Endodermal cell (in vitro differentiated cells): ENCODE data around the gene SLC35E4. TPM values are rescaled to one million over a fixed set of nuclear protein-coding genes. Genes with fewer than 3 reads are reported as not detected.

ENCODE experiments used
- DNase-seq: peaks from one replicate; pipeline ENCODE4 v3.0.0-alpha.2; 2017
- H3K27ac ChIP-seq: 2 replicates; pipeline ENCODE4 v1.5.1; 2013; ENCODE audit warnings: mild to moderate bottlenecking, low read depth, low read length, moderate library complexity
- H3K27me3 ChIP-seq: 2 replicates; pipeline ENCODE4 v1.6.1; 2013; ENCODE audit warnings: mild to moderate bottlenecking, low read length, moderate library complexity; ENCODE audit not compliant: insufficient read depth, control insufficient read depth, poor library complexity, severe bottlenecking
- H3K36me3 ChIP-seq: 2 replicates; pipeline ENCODE4 v1.7.0; 2013; ENCODE audit warnings: mild to moderate bottlenecking, low read length, moderate library complexity; ENCODE audit not compliant: control insufficient read depth, insufficient read depth
- H3K4me1 ChIP-seq: one replicate; pipeline ENCODE4 v1.7.0; 2013; ENCODE audit warnings: low read length; ENCODE audit not compliant: control insufficient read depth, insufficient read depth
- H3K4me3 ChIP-seq: 2 replicates; pipeline ENCODE4 v1.5.1; 2013; ENCODE audit warnings: mild to moderate bottlenecking, low read length, moderate library complexity
- H3K9ac ChIP-seq: 2 replicates; pipeline ENCODE4 v1.6.1; 2013; ENCODE audit warnings: mild to moderate bottlenecking, low read length, moderate library complexity; ENCODE audit not compliant: poor library complexity, severe bottlenecking; ENCODE audit errors: extremely low read depth
- H3K9me3 ChIP-seq: 2 replicates; pipeline ENCODE4 v1.6.1; 2013; ENCODE audit warnings: mild to moderate bottlenecking, low read length, moderate library complexity; ENCODE audit not compliant: control insufficient read depth
- H3K27ac Mint-ChIP-seq: 2 replicates; pipeline ENCODE4 v1.8.0; 2020; ENCODE audit warnings: mixed read lengths
- H3K27me3 Mint-ChIP-seq: 2 replicates; pipeline ENCODE4 v1.8.0; 2021; ENCODE audit warnings: mild to moderate bottlenecking, mixed read lengths; ENCODE audit not compliant: insufficient read depth
- H3K36me3 Mint-ChIP-seq: 2 replicates; pipeline ENCODE4 v1.8.0; 2020; ENCODE audit warnings: low read depth, mixed read lengths
- H3K4me1 Mint-ChIP-seq: 2 replicates; pipeline ENCODE4 v1.8.0; 2020; ENCODE audit warnings: mixed read lengths
- H3K4me3 Mint-ChIP-seq: 2 replicates; pipeline ENCODE4 v1.8.0; 2020; ENCODE audit warnings: mild to moderate bottlenecking, moderate library complexity, mixed read lengths
- H3K9me3 Mint-ChIP-seq: 2 replicates; pipeline ENCODE4 v1.8.0; 2020; ENCODE audit warnings: mild to moderate bottlenecking, mixed read lengths
- CTCF ChIP-seq: fragments of 200-600 bp; sonication (generic); conservative IDR thresholded peaks from 2 replicates; pipeline ENCODE4 v1.5.0; 2021; ENCODE audit warnings: antibody characterized with exemption, mild to moderate bottlenecking
- WGBS, 2 experiments: methylation state at CpG; one replicate each; pipeline versions ENCODE4 v1.1.5 to v1.1.7; 2013; ENCODE audit warnings: missing lambda C conversion rate in 2 of 2, mixed read lengths in 1 of 2; ENCODE audit not compliant: insufficient coverage in 1 of 2, insufficient read length in 1 of 2; 5-methylcytosine and 5-hydroxymethylcytosine counted together
- total RNA-seq, 2 donors: library from RNA; stranded (reverse); fragmentation: NEBNext Ultra II Directional in 1 of 2; extraction: Animal tissue kit (Norgen Biotek cat#: 25700) in 1 of 2; gene quantifications; 2 replicates in 1 of 2; 3 replicates in 1 of 2; pipeline ENCODE4 v1.2.1, GENCODE V29; 2021

Gene SLC35E4
- total RNA-seq, 2 donors from 2014 or later: 2.3 to 3.9 TPM

DNA sequence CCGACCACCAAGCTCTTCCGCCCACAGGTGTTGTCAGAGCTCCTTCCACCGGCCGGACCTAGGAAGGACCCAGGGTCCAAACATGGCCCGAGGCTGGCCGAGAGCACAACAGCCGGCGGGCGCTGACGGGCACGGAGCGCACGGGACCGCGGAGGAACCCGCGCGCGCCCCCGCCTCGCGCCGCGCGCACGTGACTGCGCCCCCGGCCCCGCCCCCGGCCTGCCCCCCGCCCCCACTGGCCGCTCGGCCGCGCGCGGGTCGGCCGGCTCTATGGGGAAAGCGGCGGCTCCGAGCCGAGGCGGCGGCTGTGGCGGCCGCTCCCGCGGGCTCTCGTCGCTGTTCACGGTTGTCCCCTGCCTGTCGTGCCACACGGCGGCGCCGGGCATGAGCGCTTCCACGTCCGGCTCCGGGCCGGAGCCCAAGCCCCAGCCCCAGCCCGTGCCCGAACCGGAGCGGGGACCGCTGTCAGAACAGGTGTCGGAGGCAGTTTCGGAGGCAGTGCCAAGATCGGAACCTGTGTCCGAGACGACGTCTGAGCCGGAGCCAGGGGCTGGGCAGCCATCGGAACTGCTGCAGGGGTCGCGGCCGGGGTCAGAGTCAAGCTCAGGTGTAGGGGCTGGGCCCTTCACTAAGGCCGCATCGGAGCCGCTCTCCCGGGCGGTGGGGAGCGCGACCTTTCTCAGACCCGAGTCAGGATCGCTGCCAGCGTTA lies 59.2 kb downstream of the SLC35E4 start, which contains the start of gene OSBP2:
Gene OSBP2 (plus strand): TSS at position 235 of the 711 bp plus-strand sequence. CDS start 36 bp downstream, at position 271.
- peak within 1 kb of the TSS; percentile 73 for H3K27ac Mint-ChIP-seq
- WGBS, 2 experiments: 1 to 2% methylated on average over 31 to 88 of the region's 88 CpGs
- DNase-seq: peak; percentile 80
- Histone ChIP-seq H3K4me3 (peak within 1 kb of the TSS; percentile 81), H3K36me3 (no peaks in the 10 kb centered on the region), H3K9me3 (no peaks in the 10 kb centered on the region), H3K4me1 (peaks cover 4% of the 10 kb centered on the region), H3K9ac (peak within 1 kb of the TSS; percentile 60), H3K27me3 (peaks cover 31% of the 10 kb centered on the region), H3K27ac (no peak within 1 kb of the TSS)
- TF ChIP-seq CTCF: peak; percentile 46
- peaks cover 32% of the 10 kb centered on the region for H3K27me3 Mint-ChIP-seq
- peak within 1 kb of the TSS; percentile 59 for H3K4me3 Mint-ChIP-seq
- no peaks in the 10 kb centered on the region for H3K36me3 Mint-ChIP-seq
- H3K9me3 Mint-ChIP-seq: no peaks in the 10 kb centered on the region
- peaks cover 8% of the 10 kb centered on the region for H3K4me1 Mint-ChIP-seq

DNA sequence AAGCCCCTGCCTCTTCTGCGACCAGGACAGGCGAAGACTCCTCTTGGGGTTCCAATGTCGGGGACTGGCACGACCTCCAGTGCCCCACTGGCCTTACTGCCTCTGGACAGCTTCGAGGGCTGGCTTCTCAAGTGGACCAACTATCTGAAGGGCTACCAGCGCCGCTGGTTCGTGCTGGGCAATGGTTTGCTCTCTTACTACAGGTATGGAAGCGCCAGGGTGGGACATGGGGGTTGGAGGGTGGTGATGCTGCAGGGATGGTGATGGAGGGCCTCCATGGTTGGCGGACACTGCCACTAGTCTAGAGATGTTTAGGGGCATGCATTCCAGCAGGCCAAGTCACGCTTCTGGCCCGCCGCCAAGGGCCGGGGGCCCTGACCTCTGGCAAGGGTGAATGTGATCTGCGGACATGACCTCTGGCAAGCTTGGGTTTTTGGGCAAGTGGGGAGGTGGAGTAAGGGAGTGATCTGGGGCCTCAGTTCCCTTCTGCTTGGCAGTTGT lies 59.8 kb downstream of the SLC35E4 start:
- no peak overlapping the region for H3K27ac Mint-ChIP-seq
- Histone ChIP-seq H3K36me3 (no peaks in the 10 kb centered on the region), H3K27ac (no peak overlapping the region), H3K9me3 (no peaks in the 10 kb centered on the region), H3K4me1 (peaks cover 4% of the 10 kb centered on the region), H3K4me3 (peak overlapping the region; percentile 80), H3K9ac (no peak overlapping the region), H3K27me3 (peaks cover 31% of the 10 kb centered on the region)
- H3K9me3 Mint-ChIP-seq: no peaks in the 10 kb centered on the region
- H3K4me1 Mint-ChIP-seq: peaks cover 8% of the 10 kb centered on the region
- WGBS, 2 experiments: 70 to 75% methylated on average over 7 to 15 of the region's 15 CpGs
- peaks cover 32% of the 10 kb centered on the region for H3K27me3 Mint-ChIP-seq
- DNase-seq: no peak
- no peak for TF ChIP-seq CTCF
- no peaks in the 10 kb centered on the region for H3K36me3 Mint-ChIP-seq
- peak overlapping the region; percentile 59 for H3K4me3 Mint-ChIP-seq

DNA sequence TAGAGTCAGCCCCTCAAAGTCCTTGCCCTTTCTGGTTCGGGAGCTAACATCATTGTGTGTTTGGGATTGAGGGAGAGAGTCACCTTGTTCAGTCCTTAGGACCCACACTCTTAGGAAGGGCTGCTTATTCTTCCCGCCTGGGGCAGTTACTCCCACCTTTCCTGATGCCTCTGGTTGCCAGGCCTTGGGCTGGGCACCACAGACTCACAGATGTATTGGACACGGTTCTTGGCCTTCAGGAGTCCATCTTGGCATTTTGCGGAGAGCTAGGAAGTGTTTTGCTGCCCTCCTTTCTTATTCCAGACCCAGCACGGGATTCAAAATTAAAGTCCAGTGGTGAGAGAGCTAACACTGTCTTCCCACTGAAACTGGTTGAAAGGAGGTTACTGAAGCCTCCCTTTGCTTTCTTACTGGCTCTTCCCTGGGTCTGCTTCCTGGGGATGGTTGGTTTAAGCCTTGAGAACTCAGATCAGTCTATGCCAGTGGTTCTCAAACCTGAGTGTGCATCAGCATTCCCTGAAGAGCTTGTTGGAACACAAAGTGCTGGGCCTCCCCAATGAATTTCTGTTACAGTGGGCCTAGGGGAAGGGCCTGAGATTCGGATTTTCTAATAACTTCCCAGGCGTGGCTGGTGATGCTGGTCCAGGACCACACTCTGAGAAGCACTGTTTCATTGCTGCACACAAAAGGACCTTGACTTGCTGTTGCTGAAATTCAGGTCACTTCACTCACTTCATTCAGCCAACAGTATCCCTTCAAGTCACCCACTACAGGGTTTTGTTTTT lies 60.5 kb downstream of the SLC35E4 start:
- no peaks in the 10 kb centered on the region for H3K36me3 ChIP-seq
- no peak for TF ChIP-seq CTCF

More for the DNA sequence above, 60.5 kb downstream of the SLC35E4 start:
- H3K9me3 ChIP-seq: no peaks in the 10 kb centered on the region
- WGBS, 2 experiments: 93 to 95% methylated on average over 5 to 7 of the region's 7 CpGs
- H3K36me3 Mint-ChIP-seq: no peaks in the 10 kb centered on the region
- no peaks in the 10 kb centered on the region for H3K9me3 Mint-ChIP-seq
- H3K4me3 Mint-ChIP-seq: peak overlapping the region; percentile 59
- no peak for DNase-seq
- peaks cover 32% of the 10 kb centered on the region for H3K27me3 Mint-ChIP-seq
- H3K27me3 ChIP-seq: peaks cover 31% of the 10 kb centered on the region
- H3K27ac Mint-ChIP-seq: no peak overlapping the region
- H3K4me1 Mint-ChIP-seq: peaks cover 8% of the 10 kb centered on the region
- no peak overlapping the region for H3K27ac ChIP-seq
- peaks cover 4% of the 10 kb centered on the region for H3K4me1 ChIP-seq
- H3K4me3 ChIP-seq: no peak overlapping the region
- H3K9ac ChIP-seq: no peak overlapping the region

Other genes starting within 250 kb of the SLC35E4 start
- gene RNF215, start 248.4 kb upstream of the SLC35E4 start, total RNA-seq: 10 to 100 TPM; 44.0 to 46.7 TPM
- gene SEC14L2, start 238.8 kb upstream of the SLC35E4 start, total RNA-seq: 10 to 100 TPM; 13.9 to 19.1 TPM
- 10 to 100 TPM; 25.9 to 30.8 TPM for gene MTFP1, start 210.0 kb upstream of the SLC35E4 start, total RNA-seq
- gene SEC14L3, start 163.8 kb upstream of the SLC35E4 start, total RNA-seq: not detected
- under 1 TPM; 0.49 to 0.62 TPM for gene SEC14L4, start 130.1 kb upstream of the SLC35E4 start, total RNA-seq
- gene SEC14L6, start 89.0 kb upstream of the SLC35E4 start, total RNA-seq: 1 to 10 TPM; 1.6 to 2.1 TPM
- gene GAL3ST1, start 61.1 kb upstream of the SLC35E4 start, total RNA-seq: 10 to 100 TPM; 26.4 to 28.3 TPM
- 10 to 100 TPM; 78.7 to 90.2 TPM for gene PES1, start 43.9 kb upstream of the SLC35E4 start, total RNA-seq
- 10 to 100 TPM; 71.8 to 73.6 TPM for gene TCN2, start 28.6 kb upstream of the SLC35E4 start, total RNA-seq
- 1 to 10 TPM; 7.3 to 7.6 TPM for gene DUSP18, start 32.1 kb downstream of the SLC35E4 start, total RNA-seq
- gene OSBP2, start 59.1 kb downstream of the SLC35E4 start, total RNA-seq: 10 to 100 TPM in 1 of 2 donors, 1 to 10 TPM in 1; 6.8 to 11.1 TPM